ENCODE measurements around the gene PCDHA1. TPM values are rescaled to one million over a fixed set of nuclear protein-coding genes. Genes with fewer than 3 reads are reported as not detected.

PCDHA1 gene
- total RNA-seq: not detected in 2 replicates

DNA sequence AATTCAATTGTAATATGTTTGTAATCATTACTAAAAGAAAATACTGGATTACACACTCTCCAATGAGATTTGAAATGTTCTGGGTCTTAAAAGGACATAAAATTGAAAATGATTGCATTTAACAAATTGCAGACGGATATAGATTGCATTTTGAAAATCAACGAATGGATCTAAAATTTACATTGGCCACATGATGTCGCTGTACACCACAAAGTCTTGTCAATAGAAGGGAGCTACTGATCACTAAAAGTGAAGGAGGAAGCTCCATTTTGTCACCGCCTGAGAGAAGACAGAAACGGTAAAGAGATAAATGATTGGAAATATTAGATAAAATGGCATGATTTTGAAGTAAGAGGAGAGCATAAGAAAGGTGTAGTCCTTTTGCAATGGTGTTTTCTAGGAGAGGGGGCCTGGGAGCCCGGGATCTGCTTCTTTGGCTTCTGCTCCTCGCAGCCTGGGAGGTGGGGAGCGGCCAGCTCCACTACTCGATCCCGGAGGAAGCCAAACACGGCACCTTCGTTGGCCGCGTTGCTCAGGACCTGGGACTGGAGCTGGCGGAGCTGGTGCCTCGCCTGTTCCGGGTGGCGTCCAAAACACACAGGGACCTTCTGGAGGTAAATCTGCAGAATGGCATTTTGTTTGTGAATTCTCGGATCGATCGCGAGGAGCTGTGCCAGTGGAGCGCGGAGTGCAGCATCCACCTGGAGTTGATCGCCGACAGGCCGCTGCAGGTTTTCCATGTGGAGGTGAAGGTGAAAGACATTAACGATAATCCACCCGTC, at the start of gene PCDHA1:
Gene PCDHA1 (plus strand): TSS at position 236 of the 782 bp plus-strand sequence.

GRCh38 chr5:140794595-140795258, 8.8 kb downstream of the PCDHA1 start, which contains the start of gene PCDHA2:
Gene PCDHA2 (plus strand): TSS chr5:140794852.

GRCh38 chr5:140800816-140801493, 15.0 kb downstream of the PCDHA1 start, which contains the start of gene PCDHA3:
Gene PCDHA3 (plus strand): TSS chr5:140801057.

DNA sequence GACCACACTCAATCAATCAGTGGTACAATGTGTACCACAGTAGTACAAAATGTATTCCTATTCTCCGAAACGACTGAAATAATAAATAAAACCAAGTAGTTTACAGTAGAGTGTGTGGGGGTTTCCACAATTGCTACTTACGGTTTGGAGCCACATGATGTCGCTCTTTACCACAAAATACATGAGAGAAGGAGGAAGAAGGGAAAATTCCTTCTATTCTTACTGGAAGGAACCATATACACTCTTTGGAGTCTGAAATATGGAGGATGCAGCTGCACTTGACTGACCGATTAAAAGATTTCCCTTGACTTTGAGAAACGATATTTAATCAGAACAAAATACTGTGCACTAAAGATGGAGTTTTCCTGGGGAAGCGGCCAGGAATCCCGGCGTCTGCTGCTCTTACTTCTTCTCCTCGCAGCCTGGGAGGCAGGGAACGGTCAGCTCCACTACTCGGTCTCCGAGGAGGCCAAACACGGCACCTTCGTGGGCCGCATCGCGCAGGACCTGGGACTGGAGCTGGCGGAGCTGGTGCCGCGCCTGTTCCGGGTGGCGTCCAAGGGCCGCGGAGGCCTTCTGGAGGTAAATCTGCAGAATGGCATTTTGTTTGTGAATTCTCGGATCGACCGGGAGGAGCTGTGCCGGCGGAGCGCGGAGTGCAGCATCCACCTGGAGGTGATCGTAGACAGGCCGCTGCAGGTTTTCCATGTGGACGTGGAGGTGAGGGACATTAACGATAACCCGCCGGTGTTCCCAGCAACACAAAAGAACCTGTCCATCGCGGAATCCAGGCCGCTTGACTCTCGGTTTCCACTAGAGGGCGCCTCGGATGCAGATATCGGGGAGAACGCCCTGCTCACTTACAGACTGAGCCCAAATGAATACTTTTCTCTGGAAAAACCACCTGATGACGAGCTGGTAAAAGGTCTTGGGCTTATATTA, 21.2 kb downstream of the PCDHA1 start, which contains the start of gene PCDHA4:
Gene PCDHA4 (plus strand): TSS at position 235 of the 942 bp plus-strand sequence.

GRCh38 chr5:140821375-140822280, 35.7 kb downstream of the PCDHA1 start, which contains the start of gene PCDHA5:
Gene PCDHA5 (plus strand): TSS chr5:140821613.

DNA sequence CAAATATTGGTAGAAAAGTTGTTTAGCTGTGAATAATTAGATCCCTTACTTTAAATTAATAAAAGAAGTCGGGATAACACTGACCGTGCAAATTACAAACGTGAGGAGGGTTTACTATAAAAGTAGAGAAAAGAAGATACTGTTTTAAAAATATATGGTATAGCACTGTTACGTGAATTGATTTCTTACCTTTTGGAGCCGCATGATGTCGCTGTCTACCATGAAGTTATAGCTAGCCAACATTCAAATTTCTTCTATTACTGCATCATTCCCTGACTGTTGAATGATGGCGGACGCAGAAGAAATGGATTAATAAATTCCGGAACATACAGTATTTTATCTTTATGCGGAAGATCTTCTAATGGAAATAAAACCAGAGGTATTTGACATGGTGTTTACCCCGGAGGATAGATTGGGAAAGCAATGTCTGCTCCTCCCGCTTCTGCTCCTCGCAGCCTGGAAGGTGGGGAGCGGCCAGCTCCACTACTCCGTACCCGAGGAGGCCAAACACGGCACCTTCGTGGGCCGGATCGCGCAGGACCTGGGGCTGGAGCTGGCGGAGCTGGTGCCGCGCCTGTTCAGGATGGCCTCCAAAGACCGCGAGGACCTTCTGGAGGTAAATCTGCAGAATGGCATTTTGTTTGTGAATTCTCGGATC, 41.9 kb downstream of the PCDHA1 start, which contains the start of gene PCDHA6:
Gene PCDHA6 (plus strand): TSS at position 257 of the 658 bp plus-strand sequence. CDS start 132 bp downstream, at position 389.

GRCh38 chr5:140833993-140834392, 48.1 kb downstream of the PCDHA1 start, which contains the start of gene PCDHA7:
Gene PCDHA7 (plus strand): TSS chr5:140834269. CDS start chr5:140834384, 115 bp downstream.

DNA sequence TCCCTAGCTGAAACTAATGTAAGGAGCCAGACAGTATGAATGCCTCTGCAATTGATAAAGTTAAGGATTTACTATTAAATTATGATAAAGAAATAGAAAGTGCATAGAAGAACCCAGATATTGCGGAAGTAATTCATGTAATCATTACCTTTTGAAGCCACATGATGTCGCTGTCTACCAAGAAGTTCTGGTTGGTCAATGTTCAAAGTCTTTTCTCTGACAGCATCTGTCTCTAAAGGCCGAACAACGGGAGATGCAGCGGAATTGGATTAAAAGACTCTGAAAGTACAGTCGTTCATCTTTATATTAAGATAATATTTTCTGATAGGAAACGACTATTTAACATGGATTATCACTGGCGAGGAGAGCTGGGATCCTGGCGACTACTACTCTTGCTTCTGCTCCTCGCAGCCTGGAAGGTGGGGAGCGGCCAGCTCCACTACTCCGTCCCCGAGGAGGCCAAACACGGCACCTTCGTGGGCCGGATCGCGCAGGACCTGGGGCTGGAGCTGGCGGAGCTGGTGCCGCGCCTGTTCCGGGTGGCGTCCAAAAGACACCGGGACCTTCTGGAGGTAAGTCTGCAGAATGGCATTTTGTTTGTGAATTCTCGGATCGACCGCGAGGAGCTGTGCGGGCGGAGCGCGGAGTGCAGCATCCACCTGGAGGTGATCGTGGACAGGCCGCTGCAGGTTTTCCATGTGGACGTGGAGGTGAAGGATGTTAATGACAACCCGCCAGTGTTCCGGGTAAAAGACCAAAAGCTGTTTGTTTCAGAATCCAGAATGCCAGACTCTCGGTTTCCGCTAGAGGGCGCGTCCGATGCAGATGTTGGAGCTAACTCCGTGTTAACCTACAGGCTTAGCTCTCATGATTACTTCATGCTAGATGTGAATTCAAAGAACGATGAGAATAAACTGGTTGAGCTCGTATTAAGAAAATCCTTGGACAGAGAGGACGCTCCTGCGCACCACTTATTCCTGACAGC, 55.3 kb downstream of the PCDHA1 start, which contains the start of gene PCDHA8:
Gene PCDHA8 (plus strand): TSS at position 210 of the 985 bp plus-strand sequence. CDS start 135 bp downstream, at position 345.

GRCh38 chr5:140848139-140849102, 62.5 kb downstream of the PCDHA1 start, which contains the start of gene PCDHA9:
Gene PCDHA9 (plus strand): TSS chr5:140848382. CDS start chr5:140848496, 114 bp downstream.

GRCh38 chr5:140855772-140856674, 70.1 kb downstream of the PCDHA1 start, which contains the start of gene PCDHA10:
Gene PCDHA10 (plus strand): TSS chr5:140855897. CDS start chr5:140856049, 152 bp downstream.

DNA sequence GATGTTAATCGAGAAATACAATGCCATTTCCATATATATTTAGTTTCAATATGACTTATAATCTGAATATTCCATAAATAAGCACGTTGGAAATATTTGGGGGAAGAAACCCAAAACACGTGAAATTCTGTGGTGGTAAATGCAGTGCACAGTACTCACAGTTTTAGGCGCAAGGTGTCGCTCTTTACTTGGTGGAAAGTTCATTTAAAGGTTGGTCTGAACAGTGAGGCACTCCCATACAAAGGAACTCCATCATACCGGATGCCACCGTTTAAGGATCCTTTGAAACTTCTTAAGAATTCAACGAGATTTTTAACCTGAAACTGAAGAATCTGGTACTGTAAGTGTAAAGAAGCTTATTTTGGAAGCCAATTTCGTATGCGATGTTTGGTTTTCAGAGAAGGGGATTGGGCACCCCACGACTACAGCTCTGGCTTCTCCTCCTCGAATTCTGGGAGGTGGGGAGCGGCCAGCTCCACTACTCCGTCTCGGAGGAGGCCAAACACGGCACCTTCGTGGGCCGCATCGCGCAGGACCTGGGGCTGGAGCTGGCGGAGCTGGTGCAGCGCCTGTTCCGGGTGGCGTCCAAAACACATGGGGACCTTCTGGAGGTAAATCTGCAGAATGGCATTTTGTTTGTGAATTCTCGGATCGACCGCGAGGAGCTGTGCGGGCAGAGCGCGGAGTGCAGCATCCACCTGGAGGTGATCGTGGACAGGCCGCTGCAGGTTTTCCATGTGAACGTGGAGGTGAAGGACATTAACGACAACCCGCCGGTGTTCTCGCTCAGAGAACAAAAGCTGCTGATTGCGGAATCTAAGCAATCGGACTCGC, 83.0 kb downstream of the PCDHA1 start, which contains the start of gene PCDHA11:
Gene PCDHA11 (plus strand): TSS at position 237 of the 834 bp plus-strand sequence. CDS start 147 bp downstream, at position 384.

DNA sequence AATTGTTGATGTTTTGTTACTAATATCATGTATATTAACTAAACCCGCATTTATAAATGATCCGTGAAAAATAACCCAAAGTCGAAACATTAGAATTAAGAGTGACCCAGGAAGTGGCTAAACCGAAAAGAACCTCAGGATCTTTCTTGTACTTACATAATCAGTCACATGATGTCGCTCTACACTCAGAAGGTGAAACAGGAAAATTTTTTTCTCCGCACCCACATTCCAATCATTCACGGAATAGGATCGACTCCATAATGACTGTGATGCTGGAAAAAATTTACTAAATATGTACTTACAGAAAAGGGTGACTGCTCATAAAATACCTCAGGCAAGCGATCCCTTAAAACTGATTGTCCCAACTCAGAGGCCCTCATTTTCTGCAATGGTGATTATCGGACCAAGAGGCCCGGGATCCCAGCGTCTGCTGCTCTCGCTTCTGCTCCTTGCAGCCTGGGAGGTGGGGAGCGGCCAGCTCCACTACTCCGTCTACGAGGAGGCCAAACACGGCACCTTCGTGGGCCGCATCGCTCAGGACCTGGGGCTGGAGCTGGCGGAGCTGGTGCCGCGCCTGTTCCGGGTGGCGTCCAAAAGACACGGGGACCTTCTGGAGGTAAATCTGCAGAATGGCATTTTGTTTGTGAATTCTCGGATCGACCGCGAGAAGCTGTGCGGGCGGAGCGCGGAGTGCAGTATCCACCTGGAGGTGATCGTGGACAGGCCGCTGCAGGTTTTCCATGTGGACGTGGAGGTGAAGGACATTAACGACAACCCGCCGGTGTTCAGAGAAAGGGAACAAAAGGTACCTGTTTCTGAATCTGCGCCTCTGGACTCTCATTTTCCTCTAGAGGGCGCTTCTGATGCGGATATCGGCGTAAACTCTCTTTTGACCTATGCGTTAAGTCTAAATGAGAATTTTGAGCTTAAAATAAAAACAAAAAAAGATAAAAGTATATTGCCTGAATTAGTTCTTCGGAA, 89.4 kb downstream of the PCDHA1 start, which contains the start of gene PCDHA12:
Gene PCDHA12 (plus strand): TSS at position 224 of the 981 bp plus-strand sequence. CDS start 165 bp downstream, at position 389.

GRCh38 chr5:140881889-140882590, 96.1 kb downstream of the PCDHA1 start, which contains the start of gene PCDHA13:
Gene PCDHA13 (plus strand): TSS chr5:140882124. CDS start chr5:140882269, 145 bp downstream.

